Right hindlimb (tissue), 1 donor: ENCODE measurements around the gene EPHA2.
"Not testable (repeated sequence)": the region's sequence is repeated elsewhere in the genome, so short reads cannot be mapped to it uniquely, and the experiment has no call there.

Experiments used
- DNase-seq: peaks from one replicate; pipeline ENCODE4 v3.0.0-alpha.2; 2018

The EPHA2 gene

DNA sequence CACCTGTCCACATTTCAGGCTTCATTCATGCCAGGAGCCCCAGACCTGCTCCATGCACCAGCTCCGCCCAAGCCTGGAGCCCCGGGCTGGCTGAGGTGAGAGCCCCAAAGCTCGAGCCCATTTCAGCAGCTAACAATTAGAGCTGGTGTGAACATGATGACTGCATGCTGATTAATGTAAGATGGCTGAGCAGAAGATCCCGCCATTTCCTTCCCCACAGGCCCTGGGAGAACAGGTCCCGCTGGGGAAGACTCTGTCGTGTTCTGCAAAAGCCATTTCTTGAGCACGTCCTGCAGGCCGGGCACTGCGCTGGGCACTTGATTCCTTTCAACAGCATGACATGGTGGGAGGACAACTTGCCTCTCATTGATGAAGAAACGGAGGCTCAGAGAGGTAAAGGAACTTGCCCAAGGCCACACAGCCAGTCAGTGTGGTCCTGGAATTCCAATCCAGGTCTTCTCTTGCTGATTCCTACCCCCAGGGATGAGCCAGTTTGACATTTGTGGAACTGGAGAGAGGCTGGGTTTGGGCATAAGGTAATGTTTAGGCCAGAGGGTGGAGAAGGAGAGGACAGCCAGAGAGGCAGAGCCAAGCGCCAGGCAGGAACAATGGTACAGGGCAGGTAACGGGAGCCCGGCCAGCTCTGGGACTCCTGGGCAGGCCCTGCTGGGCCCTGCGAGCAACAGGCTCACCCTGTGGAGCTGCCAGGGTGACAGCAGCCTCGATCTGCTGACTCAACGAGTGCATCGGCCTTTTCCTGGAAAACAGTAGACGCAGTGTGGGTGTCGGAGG, 28.1 kb upstream of the EPHA2 start:
- no peak for DNase-seq

DNA sequence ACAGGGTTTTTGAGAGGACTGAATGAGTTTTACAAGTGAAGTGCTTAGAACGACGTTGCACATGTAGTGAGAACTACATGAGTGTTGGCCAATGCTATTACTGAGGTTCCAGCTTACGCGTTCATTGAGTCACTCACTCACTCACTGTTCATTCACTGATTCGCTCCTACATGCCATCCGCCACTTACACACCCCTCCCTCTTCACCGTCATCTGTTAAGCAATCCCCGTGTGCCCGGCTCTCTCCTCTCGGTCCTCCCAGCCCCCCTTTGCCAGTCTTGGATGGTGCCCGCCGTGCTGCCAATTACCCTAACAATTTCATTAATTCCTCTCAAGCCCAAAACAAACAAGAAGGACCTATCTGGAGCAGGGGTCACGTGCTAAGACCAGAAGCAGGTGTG, 27.3 kb upstream of the EPHA2 start:
- DNase-seq = no peak

DNA sequence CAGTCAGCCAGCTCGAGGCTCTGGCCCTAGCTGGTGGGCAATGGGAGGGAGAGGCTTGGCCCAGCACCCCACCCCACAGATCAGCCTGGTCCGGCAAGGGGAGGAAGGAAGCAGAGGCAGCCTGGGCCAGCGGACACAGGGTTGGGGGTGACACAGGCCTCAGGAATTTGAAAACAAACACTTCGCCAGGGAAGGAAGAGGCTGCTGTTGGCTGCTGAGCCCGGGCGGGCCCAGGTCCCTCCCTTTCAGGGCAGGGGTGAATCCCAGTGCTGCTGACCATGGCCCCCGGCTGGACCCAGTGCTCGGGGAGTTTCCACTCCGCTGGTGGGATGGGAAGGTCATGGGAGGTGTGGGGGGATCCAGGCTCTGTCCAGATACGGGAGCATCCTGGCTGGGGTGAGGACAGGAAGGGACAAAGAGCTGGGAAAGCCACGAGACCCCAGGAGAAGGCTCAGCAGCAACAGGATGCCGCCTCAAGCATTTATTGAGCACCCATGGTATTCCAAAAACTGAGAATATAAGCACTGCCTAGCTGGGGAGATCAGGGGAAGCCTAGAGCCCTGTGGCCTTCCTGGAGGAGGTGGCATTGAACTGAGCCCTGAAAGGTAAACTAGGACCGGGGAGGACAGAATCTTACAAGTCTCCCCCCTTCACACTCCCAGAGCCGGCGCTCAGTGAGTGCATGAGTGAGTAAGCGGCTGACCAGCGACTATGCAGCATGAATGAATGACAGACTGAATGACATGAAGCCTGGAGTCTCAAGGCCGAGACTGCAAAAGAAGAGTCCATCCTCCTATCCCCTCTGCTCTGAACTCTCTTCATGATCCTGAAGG, 26.2 kb upstream of the EPHA2 start:
- peak; percentile 88 for DNase-seq

DNA sequence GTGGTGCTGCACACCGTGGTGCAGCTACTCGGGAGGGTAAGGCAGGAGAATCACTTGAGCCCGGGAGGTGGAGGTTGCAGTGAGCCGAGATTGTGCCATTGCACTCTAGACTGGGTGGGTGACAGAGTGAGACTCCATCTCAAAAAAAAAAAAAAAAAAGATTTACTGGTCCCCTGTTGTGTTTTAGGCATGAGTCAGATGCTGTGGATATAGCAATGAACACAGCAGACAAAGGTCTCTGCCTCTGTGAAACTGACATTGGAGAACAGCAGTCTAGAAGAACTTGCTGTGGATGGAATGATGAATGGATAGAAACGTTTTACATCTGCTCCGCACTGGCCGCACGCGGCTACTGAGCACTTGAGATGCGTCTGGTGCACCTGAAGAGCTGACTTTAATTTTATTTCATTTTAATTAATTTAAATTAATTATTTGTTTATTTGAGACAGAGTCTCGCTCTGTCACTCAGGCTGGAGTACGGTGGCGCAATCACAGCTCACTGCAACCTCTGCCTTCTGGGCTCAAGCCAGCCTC, 24.5 kb upstream of the EPHA2 start:
- DNase-seq = no peak

DNA sequence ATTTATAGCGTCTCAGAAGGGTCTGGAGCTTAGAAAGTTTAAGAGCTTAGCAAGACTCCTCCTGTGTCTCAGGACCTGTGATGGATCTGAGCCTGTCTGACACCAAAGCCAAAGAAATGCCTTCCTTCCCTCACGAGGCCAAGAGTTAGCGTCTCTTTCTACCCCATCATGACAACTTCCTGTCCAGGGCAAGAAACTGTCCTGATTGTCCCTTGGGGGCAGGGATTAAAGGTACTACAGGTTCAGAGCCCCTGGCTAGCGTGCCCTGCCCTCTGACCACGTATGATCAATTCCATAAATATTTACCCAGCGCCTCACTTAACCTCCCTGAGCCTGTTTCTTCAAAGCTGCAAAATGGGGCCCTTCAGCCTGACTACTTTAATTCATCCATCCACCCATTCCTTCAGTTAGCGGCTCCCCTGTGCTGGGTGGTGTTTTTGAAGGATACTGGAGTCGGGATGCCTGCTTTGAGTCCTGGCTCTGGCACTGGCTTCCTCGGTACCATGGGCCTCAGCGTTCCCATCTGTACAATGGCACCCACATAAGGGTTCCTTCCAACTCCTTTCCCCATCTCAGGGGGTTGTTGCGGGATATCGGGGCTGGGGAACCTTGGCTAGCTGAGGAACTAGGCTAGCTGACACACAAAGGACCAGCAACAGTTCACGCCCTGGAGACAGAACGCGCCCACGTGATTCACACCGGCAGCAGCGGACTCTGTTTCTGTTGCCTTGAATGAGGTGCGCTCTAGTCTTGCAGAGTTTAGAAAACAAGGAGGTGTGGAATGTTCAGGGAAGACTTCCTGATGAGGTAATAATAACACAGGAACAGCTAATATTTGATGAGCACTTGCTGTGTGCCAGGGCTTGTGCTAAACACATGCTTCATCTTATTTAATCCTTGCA, 23.0 kb upstream of the EPHA2 start:
- no peak for DNase-seq

DNA sequence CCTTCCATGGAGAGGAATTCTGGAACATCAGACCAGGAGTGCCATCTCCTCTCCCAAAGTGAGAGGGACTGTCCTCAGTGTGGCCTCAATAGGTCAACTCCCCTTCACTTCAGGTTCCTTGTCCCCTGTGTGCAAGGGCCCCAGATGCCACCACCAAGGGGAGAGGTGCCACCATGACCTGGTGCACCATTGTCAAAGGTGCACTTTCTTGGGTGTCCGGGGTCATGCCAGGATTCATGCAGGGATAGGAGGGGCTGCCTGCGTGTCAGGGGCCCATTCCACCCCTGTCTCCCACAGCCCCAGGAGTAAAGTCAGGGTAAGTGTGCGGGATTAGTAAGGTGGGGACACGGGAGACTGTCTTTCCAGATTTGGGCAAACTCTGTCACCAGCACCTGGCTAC, 21.4 kb upstream of the EPHA2 start:
- DNase-seq = no peak

DNA sequence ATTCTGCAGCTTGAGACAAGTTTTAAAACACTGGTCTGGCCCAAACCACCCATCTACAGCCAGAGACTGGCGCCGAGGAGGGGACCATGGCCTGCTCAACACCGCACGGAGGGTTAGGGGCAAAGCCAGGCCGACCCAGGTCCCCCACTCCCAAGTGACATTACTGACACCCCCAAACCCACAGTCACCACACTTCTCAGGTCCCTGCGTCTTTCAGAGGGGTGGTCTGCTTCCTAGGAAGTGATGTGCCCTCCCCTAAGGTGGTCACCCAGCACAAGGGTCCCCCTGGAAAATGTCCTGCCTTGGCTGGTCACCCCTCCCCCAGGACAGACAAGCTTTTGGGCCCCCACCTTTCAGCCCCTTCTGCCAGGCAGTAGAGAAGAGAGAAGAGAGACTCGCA, 20.8 kb upstream of the EPHA2 start:
- no peak for DNase-seq

DNA sequence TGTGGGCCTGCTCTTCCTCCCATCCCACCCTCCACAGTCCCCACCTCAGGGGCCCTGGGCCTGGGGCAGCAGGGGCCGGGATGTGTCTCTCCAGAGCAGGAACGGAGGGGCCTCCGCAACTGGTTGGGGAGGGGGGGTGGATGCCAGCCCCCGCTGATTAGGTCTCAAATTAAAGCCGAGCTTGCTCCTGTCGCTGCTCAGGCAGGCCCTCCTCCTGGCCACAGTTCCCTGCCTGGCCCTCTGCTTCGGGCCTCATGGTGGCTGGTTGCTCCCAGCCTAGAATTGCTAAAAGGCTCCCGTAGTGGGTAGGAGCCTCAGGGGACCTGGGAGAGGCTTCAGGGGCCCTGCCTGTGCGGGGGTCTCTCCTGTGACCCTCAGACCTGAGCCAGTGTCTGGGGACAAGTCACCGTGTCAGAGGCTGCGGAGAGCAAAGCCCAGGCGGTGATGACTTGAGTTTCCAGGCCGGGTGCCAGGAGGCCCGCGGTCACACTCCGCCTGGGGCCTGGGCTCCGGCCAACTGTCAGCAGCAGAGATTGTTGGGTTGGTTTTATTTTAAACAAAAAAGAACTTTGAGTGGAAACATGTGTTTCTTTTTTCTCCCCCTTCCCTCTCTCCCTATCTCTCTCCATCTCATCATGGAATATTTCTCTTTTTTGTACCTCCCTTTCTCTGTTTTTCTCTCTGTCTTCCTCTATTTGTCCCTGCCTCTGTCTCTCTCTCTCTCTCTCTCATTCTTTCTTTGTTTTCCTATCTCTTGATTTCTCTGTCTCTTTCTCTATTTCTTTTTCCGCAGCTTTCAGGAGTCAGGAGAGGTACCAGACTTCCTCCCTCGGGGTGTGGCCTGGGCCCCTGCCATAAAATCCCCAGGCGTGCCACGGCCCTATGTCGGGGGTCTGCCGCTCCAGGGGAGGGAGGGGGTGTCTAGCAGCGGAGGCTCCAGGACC, 20.0 kb upstream of the EPHA2 start:
- peak; percentile 94 for DNase-seq

DNA sequence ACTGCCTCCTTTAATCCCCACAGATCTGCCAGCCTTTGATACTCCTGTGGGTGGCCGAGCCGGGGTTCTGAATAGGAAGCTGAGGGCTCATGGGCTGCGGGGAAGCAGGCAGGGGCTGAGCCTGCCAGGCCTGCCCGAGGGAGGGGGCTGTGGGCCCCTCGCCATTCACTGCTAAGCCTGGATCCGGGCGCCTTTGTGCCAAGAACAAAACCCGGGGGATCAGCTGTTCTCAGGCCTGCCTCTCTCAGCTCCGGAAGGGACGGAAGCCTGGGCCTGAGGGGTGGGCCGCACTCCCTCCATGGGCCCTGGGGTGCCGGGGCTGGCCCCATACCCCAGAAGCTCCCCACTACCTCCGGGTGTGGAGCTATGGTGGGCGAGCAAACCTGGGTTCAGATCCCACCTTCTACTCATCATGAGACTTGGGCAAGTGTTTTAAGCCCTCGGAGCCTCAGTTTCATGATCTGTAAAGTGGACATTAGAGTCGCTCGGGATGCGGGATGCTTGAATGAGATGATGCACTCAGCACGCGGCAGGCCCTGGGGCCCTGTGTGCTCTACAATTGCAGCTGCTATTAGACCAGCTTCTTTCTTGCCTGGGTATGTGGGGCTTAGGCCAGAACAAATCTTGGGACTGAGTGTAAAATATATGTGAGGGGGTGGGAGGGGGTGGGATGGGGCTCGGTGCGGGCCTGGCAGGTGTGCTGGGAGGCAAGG, 19.2 kb upstream of the EPHA2 start:
- DNase-seq = peak; percentile 65

DNA sequence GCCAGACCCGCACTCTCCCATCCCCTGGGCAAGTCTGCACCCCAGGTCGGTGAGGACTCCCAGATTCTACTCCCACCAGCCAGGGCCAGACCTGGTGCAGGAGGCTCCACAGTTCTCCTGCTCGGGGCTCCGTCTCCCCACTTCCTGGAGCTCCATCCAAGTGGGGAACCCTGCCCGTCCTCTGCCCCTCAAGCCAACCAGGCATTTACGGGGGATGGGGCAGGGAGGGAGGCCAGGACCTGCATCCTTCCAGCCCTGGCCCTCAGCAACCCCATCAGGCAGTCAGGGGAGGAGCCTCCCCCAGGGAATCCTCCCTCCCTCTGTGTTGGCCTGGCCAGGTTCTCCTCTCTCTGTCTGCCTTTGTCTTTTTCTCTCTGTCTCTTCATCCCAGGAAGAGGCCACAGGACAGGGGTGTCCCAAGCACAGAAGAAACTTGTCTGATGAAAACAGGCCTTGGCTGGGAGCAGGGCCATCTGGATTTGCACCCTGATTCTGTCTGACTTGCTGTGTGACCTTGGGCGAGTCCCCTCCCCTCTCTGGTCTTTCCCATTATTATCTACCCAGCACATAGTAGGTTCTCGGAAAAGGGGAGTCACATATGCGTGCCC, 18.5 kb upstream of the EPHA2 start:
- no peak for DNase-seq

DNA sequence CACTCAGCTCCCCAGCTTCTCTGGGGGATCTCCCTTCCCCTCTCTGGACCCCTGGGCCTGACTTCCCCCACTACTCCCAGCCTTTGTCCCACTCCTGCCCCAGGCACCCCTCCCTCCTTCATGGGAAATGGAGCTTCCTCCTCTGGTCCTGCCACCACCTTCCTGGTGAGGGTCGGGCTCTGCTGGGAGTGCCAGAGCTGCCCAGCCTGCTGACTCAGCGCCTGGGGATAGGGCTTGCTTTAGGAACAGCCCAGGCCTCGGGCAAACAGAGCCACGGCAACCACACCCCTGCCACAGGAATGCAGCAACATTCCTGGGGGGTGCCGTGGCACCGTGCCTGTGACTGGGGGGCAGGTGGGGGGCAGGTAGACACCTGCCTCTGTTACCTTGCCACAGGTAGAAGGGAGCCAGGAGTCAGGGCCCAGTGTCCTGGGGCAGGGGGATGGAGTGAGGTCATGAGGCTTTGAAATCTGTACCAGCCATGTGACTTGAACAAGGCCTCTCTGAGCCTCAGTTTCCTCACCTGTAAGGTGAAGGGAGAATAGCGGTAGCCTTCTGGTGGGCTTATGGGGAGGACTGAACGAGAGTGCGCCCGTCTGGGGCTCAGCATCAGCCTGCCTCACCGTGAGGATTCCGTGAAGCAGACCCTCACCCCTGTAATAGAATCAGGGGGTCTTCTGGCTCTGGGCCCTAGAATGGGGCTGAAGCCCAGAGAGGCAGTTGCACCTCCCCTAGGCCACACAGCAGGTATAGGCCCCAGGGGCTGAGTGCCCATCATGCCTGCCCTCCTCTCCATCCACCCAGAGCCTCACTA, 17.8 kb upstream of the EPHA2 start:
- DNase-seq = no peak

DNA sequence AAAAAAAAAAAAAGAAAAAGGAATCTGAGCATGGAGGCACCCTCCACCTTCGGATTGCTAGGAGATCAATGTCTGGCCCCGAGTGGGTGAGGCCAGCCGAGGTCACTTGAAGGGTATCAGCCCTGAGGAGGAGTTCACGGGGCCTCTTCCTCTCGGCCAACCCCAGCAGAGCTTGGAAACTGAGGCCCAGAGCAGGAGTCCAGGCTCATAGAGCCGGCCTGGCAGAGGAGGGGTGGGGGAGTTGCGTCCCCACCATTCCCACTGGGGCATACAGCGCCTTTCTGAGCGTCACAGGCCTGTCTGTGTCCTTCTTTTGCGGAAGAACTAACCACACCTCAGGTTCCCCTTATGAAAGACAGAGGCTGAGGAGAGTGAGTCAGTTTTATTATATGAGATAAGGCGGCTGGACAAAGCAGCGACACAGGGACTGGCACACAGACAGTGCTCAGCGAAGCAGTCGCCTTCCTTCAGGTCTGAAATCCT, 17.1 kb upstream of the EPHA2 start:
- DNase-seq = no peak

DNA sequence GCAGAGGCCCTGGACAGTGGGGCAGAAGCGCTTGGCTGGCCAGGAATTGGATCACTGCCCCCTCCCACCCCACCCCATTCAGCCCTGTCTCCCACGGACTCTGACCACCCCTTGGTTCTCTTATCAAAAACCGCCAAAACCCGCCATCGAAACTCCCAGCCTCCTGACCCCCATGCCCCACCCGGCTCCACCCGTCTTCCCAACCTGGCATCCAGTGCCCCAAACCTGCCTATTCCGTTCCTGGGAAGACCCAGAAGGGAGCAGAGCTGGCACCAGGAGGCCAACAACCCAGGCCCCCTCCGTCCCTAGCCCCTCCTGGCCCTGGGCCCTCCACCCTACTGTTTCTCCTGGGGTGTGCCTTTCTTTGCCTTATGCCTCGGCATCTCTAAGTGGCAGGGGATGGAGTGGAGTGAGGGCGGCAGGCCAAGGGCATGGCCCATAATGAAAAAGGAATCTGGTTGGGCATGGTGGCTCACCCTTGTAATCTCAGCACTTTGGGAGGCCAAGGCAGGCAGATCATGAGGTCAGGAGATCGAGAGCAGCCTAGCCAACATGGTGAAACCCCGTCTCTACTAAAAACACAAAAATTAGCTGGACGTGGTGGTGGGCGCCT, 16.5 kb upstream of the EPHA2 start:
- DNase-seq = no peak

DNA sequence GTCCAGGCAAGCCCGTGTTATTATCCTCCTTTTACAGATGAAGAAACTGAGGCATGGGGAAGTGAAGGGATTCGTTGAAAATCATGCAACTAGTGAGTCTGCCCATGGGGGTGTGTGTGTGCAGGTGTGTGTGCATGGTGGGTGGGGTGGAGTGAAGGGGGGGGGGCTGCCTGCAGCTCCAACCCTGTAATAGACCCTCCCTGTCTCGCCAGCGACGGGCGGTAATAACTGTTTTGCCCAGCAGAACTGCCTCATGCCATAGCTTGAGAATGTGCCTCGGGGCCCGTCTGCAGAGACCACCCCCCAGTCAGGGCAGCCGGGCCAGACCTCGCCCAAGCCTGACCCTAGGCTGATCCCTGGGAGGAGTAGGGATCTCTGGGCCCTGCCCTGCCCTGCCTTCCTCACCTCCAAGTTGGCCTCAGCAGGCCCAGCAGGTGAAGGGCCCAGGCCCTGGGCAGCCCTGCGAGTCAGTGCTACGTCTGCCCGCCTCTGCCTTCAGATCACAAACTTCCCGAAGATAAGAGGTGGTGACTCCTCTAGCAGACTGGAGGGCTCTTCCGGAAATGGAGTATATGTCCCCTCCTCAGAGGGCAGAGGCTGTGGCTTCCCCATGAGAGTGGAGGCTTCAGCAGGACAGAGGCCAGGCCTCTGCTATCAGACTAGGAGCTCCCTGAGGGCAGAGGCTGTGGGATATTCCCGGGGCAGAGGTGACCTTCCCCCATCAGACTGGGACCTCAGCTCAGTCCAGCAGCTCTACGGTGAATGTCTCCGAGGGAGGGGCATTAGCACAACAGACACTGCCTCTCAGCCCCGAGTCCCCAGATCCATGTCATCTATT, 15.7 kb upstream of the EPHA2 start:
- DNase-seq = no peak

DNA sequence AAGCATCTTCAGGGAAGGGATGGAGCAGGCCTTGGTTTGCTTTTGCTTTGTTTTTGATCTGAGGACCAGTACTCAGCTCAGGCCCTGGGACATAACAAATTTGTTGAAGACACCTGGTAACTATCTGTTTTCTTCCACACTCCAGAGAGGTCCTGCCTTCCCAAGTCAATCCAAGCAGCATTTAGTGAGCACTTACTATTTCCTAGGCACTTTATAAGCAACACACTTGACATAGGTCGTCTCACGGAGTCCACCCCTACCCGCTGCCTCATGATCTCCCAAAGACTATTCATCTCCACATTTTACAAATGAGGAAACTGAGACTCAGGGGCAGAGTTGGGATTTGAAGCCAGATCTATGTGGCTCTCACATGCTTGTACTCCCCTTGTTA, 14.4 kb upstream of the EPHA2 start:
- DNase-seq = no peak

DNA sequence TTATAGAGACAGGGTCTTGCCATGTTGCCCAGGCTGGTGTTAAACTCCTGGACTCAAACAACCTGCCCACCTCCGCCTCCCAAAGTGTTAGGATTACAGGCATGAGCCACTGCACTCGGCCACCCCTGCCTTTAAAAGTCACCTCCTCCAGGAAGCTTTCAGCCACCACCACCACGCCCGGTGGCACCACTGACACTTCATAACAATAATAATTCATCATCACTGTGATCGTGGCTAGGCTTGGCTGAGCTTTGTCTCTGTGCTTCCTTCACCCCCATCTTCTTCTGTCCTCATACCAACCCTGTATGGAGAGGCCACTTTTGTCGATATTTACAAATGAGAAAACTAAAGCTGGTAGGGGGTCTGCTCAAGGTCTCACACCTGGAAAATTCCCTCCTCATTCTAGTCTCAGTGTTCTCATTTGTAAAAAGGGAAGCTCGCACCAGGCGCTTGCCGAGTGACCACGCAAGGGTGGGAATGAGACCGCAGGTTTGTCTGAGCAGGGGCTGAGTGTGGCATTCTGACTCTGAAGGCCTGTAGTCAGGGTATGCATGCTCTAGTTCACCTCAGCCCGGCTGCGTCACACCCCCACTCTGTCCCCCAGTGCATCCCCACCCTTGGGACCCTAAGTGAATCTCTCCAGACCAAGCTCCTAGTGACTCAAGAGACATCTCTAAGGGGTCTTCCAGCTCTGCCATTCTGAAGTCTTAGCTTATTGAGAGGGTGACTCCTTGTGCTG, 12.9 kb upstream of the EPHA2 start:
- no peak for DNase-seq

DNA sequence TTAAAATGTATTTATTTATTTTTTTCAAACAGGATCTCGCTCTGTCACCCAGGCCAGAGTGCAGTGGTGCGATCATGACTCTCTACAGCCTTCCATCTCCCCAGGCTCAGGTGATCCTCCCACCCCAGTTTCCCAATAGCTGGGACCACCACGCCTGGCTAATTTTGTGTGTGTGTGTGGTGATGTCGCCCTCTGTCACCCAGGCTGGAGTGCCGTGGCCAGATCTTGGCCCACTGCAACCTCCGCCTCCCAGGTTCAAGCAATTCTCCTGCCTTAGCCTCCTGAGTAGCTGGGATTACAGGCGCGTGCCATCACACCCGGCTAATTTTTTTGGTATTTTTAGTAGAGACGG, 12.3 kb upstream of the EPHA2 start:
- not testable (repeated sequence) for DNase-seq
